K562 (cell line): ENCODE data around the gene NECAB3. TPM values are rescaled to one million over a fixed set of nuclear protein-coding genes. Genes with fewer than 3 reads are reported as not detected.

ENCODE experiments used
- HNRNPK ChIP-seq: fragments of 200-400 bp; formaldehyde crosslinking; IDR thresholded peaks from one replicate; pipeline ENCODE4 v1.6.1; 2018; ENCODE audit warnings: mild to moderate bottlenecking, low read depth, low read length; ENCODE audit not compliant: poor library complexity, severe bottlenecking
- HNRNPL ChIP-seq: fragments of 200-400 bp; formaldehyde crosslinking; IDR thresholded peaks from 2 replicates; pipeline ENCODE4 v1.6.1; 2017; ENCODE audit warnings: low read depth, mild to moderate bottlenecking, low read length
- KLF6 ChIP-seq: fragments of 250-450 bp; sonication (Bioruptor Pico); IDR thresholded peaks from 2 replicates; pipeline ENCODE4 v1.4.0; 2020; ENCODE audit warnings: mild to moderate bottlenecking, moderate library complexity, borderline replicate concordance
- NFE2 ChIP-seq: IDR thresholded peaks from 2 replicates; pipeline ENCODE4 v1.6.1; 2014; ENCODE audit warnings: antibody characterized with exemption, low read depth
- NR1H2 ChIP-seq: sonication (generic); formaldehyde crosslinking; IDR thresholded peaks from 2 replicates; pipeline ENCODE4 v1.4.0; 2020; ENCODE audit warnings: mild to moderate bottlenecking, missing genetic modification reagents
- POLR2AphosphoS2 ChIP-seq: IDR thresholded peaks from 2 replicates; pipeline ENCODE4 v1.6.1; 2012; ENCODE audit warnings: low read length, improper control_type of control experiment
- PRPF4 ChIP-seq: fragments of 200-400 bp; formaldehyde crosslinking; IDR thresholded peaks from one replicate; pipeline ENCODE4 v1.6.1; 2017; ENCODE audit warnings: low read length, low read depth, mild to moderate bottlenecking; ENCODE audit not compliant: insufficient read depth, poor library complexity, severe bottlenecking
- RAD21 ChIP-seq, 2 experiments: fragments of 250-450 bp in 1 of 2; fragments of 450-650 bp in 1 of 2; sonication (Bioruptor Pico) in 1 of 2; formaldehyde crosslinking in 1 of 2; IDR thresholded peaks in 1 of 2; conservative IDR thresholded peaks in 1 of 2; 2 replicates each; pipeline versions ENCODE4 v1.4.0 to v1.8.0; 2020 to 2022; ENCODE audit warnings: mild to moderate bottlenecking in 2 of 2, moderate library complexity in 1 of 2
- SMARCE1 ChIP-seq: fragments of 450-650 bp; IDR thresholded peaks from 2 replicates; pipeline ENCODE4 v1.7.1; 2016; ENCODE audit warnings: mild to moderate bottlenecking
- ZNF239 ChIP-seq: fragments of 250-450 bp; sonication (Bioruptor Pico); IDR thresholded peaks from 2 replicates; pipeline ENCODE4 v1.4.0; 2020; ENCODE audit warnings: mild to moderate bottlenecking
- ZNF551 ChIP-seq: fragments of 250-450 bp; sonication (Bioruptor Pico); IDR thresholded peaks from 2 replicates; pipeline ENCODE4 v1.5.0; 2021; ENCODE audit warnings: mild to moderate bottlenecking, moderate library complexity
- ZNF766 ChIP-seq: fragments of 200-800 bp; sonication (Bioruptor generic); conservative IDR thresholded peaks from 2 replicates; pipeline ENCODE4 v1.6.1; 2016; ENCODE audit warnings: missing genetic modification characterization, missing compliant biosample characterization
- ZNF830 ChIP-seq: fragments of 250-450 bp; sonication (Bioruptor Pico); IDR thresholded peaks from 2 replicates; pipeline ENCODE4 v1.5.0; 2021; ENCODE audit warnings: mild to moderate bottlenecking
- polyA plus RNA-seq, 8 experiments: library from polyadenylated mRNA; depleted of rRNA in 4 of 8; stranded (reverse) in 5 of 8; unstranded in 3 of 8; fragments of >200 nt; fragmentation: Nextera tagmentation in 2 of 8; fragmentation: Illumina TruSeq in 1 of 8; extraction: Ambion mirVana in 2 of 8; extraction: Trizol in 1 of 8; gene quantifications; 2 replicates each; pipeline versions ENCODE4 v1.2.1 to v1.2.3, GENCODE V29; 2011 to 2014; ENCODE audit warnings: inconsistent platforms in 1 of 8, missing spikeins in 1 of 8
- total RNA-seq, 7 experiments: library from RNA; depleted of rRNA in 6 of 7; stranded (reverse); fragments of >200 nt in 6 of 7; fragmentation: Illumina TruSeq in 2 of 7; extraction: Trizol in 2 of 7; gene quantifications; 2 replicates each; pipeline versions ENCODE4 v1.2.1 to v1.2.3, GENCODE V29; 2011 to 2021; ENCODE audit warnings: low replicate concordance in 1 of 7
- TF ChIP-seq, protein P1 (sequence below): fragments of 450-650 bp; formaldehyde crosslinking; IDR thresholded peaks from 2 replicates; pipeline ENCODE4 v1.4.0; 2020; ENCODE audit warnings: mild to moderate bottlenecking, mixed read lengths
- TF ChIP-seq, protein P2 (sequence below): fragments of 450-650 bp; formaldehyde crosslinking; conservative IDR thresholded peaks from 2 replicates; pipeline ENCODE4 v1.4.0; 2022; ENCODE audit warnings: mild to moderate bottlenecking, missing genetic modification characterization
- TF ChIP-seq, protein P3 (sequence below): fragments of 450-650 bp; formaldehyde crosslinking; IDR thresholded peaks from 2 replicates; pipeline ENCODE4 v1.4.0; 2020; ENCODE audit warnings: mild to moderate bottlenecking, moderate library complexity
- TF ChIP-seq, protein P4 (sequence below): sonication (generic); formaldehyde crosslinking; IDR thresholded peaks from 2 replicates; pipeline ENCODE4 v1.8.1; 2022; ENCODE audit warnings: missing genetic modification reagents
- TF ChIP-seq, protein P5 (sequence below): sonication (generic); formaldehyde crosslinking; IDR thresholded peaks from 2 replicates; pipeline ENCODE4 v1.8.0; 2023; ENCODE audit warnings: mild to moderate bottlenecking, missing genetic modification reagents
- TF ChIP-seq, protein P6 (sequence below): fragments of 450-650 bp; formaldehyde crosslinking; IDR thresholded peaks from 2 replicates; pipeline ENCODE4 v1.4.0; 2020; ENCODE audit warnings: mild to moderate bottlenecking

NECAB3 gene
- total and polyA plus RNA-seq, 9 of the 15 experiments (the other 6 are each of a cell fraction or from before 2014, with no cell fraction given): 0.94 to 63.3 (median 31.5) TPM

DNA sequence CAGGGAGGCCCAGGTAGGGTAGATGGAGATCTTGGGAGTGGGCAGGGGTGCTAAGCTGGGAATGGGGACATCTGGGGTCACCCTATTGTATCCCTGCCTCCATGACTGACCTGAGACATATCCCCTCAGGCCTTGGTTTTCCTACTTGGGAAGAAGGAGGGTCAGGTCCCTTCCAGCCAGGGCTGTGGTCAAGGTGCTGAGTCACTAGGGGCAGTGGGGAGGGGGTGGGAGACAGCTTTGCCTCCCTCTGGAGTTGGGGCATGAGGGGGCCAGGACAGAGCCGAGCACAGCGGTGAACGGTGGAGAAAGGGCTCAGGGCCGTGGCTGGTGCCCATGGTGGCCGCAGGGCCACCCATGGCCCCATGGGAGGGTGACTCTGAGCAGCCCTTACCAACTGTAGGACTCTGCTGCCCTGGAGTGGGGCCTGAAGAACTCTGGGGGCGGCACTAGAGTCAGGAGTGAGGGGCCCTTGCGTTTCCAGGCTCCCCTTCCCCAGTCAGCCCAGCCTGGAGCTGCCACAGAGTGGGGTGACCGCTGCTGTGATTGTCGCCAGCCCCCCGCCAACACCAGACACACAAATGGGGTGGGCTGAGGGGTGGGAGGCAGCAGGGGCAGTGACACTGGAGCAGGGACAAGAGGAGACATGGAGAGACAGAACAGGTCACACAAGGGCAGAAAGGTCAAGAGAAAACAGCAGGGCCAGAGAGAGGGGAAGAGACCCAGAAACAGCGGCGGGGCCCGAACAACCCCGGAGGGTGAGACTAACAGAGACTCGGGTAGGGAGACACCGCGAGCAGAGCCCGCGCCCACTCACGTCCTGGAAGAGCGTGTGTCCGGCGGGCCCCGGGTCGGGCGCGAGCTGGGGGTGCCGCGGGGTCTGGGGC lies 576 bp downstream of the NECAB3 start (continued):
- TF ChIP-seq, protein P1, sequence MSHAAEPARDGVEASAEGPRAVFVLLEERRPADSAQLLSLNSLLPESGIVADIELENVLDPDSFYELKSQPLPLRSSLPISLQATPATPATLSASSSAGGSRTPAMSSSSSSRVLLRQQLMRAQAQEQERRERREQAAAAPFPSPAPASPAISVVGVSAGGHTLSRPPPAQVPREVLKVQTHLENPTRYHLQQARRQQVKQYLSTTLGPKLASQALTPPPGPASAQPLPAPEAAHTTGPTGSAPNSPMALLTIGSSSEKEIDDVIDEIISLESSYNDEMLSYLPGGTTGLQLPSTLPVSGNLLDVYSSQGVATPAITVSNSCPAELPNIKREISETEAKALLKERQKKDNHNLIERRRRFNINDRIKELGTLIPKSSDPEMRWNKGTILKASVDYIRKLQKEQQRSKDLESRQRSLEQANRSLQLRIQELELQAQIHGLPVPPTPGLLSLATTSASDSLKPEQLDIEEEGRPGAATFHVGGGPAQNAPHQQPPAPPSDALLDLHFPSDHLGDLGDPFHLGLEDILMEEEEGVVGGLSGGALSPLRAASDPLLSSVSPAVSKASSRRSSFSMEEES (CRISPR knock-in tag): no peak
- TF ChIP-seq, protein P2, sequence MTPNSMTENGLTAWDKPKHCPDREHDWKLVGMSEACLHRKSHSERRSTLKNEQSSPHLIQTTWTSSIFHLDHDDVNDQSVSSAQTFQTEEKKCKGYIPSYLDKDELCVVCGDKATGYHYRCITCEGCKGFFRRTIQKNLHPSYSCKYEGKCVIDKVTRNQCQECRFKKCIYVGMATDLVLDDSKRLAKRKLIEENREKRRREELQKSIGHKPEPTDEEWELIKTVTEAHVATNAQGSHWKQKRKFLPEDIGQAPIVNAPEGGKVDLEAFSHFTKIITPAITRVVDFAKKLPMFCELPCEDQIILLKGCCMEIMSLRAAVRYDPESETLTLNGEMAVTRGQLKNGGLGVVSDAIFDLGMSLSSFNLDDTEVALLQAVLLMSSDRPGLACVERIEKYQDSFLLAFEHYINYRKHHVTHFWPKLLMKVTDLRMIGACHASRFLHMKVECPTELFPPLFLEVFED (CRISPR knock-in tag): no peak
- TF ChIP-seq PRPF4 (no peak), SMARCE1 (peak; percentile 33; the same call in 1 of the 2 replicates), ZNF239 (CRISPR knock-in tag) (no peak), NFE2 (peak; percentile 93), POLR2AphosphoS2 (no peak), KLF6 (no peak), NR1H2 (no peak), ZNF830 (CRISPR knock-in tag) (no peak), HNRNPL (no peak), RAD21 (CRISPR knock-in tag; conservative IDR thresholded peaks at IDR 0.05 in 1 of 2, IDR thresholded peaks at IDR 0.05 in 1 of 2) (no peak), ZNF766 (CRISPR knock-in tag) (no peak), ZNF551 (no peak), HNRNPK (no peak)
- TF ChIP-seq, protein P3, sequence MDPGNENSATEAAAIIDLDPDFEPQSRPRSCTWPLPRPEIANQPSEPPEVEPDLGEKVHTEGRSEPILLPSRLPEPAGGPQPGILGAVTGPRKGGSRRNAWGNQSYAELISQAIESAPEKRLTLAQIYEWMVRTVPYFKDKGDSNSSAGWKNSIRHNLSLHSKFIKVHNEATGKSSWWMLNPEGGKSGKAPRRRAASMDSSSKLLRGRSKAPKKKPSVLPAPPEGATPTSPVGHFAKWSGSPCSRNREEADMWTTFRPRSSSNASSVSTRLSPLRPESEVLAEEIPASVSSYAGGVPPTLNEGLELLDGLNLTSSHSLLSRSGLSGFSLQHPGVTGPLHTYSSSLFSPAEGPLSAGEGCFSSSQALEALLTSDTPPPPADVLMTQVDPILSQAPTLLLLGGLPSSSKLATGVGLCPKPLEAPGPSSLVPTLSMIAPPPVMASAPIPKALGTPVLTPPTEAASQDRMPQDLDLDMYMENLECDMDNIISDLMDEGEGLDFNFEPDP (CRISPR knock-in tag): no peak
- TF ChIP-seq, protein P4, sequence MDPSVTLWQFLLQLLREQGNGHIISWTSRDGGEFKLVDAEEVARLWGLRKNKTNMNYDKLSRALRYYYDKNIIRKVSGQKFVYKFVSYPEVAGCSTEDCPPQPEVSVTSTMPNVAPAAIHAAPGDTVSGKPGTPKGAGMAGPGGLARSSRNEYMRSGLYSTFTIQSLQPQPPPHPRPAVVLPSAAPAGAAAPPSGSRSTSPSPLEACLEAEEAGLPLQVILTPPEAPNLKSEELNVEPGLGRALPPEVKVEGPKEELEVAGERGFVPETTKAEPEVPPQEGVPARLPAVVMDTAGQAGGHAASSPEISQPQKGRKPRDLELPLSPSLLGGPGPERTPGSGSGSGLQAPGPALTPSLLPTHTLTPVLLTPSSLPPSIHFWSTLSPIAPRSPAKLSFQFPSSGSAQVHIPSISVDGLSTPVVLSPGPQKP (CRISPR knock-in tag): no peak
- TF ChIP-seq, protein P5, sequence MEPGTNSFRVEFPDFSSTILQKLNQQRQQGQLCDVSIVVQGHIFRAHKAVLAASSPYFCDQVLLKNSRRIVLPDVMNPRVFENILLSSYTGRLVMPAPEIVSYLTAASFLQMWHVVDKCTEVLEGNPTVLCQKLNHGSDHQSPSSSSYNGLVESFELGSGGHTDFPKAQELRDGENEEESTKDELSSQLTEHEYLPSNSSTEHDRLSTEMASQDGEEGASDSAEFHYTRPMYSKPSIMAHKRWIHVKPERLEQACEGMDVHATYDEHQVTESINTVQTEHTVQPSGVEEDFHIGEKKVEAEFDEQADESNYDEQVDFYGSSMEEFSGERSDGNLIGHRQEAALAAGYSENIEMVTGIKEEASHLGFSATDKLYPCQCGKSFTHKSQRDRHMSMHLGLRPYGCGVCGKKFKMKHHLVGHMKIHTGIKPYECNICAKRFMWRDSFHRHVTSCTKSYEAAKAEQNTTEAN (CRISPR knock-in tag): no peak
- TF ChIP-seq, protein P6, sequence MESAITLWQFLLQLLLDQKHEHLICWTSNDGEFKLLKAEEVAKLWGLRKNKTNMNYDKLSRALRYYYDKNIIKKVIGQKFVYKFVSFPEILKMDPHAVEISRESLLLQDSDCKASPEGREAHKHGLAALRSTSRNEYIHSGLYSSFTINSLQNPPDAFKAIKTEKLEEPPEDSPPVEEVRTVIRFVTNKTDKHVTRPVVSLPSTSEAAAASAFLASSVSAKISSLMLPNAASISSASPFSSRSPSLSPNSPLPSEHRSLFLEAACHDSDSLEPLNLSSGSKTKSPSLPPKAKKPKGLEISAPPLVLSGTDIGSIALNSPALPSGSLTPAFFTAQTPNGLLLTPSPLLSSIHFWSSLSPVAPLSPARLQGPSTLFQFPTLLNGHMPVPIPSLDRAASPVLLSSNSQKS (CRISPR knock-in tag): no peak
